HepG2 (cell line): Measurements from ENCODE around the gene ASF1B. TPM values are rescaled to one million over a fixed set of nuclear protein-coding genes. Genes with fewer than 3 reads are reported as not detected.

Experiments used
- MAFF ChIP-seq: IDR thresholded peaks from 2 replicates; pipeline ENCODE4 v1.6.1; 2011; ENCODE audit warnings: low read depth, low read length, improper control_type of control experiment
- TEAD2 ChIP-seq: sonication (generic); formaldehyde crosslinking; IDR thresholded peaks from 2 replicates; pipeline ENCODE4 v1.9.0; 2021; ENCODE audit warnings: missing genetic modification reagents
- ZNF883 ChIP-seq: sonication (generic); formaldehyde crosslinking; IDR thresholded peaks from 2 replicates; pipeline ENCODE4 v1.5.1; 2020; ENCODE audit warnings: mild to moderate bottlenecking, missing genetic modification reagents; ENCODE audit errors: not compliant biosample characterization
- polyA plus RNA-seq, 8 experiments: library from polyadenylated mRNA; depleted of rRNA in 3 of 8; stranded (reverse) in 7 of 8; unstranded in 1 of 8; fragments of >200 nt; fragmentation: Illumina TruSeq in 4 of 8; extraction: Trizol in 4 of 8; gene quantifications; 2 replicates each; pipeline versions ENCODE4 v1.2.1 to v1.2.3, GENCODE V29; 2011 to 2016; ENCODE audit warnings: low read depth in 4 of 8, missing spikeins in 1 of 8, mixed read lengths in 1 of 8; ENCODE audit not compliant: insufficient read depth in 1 of 8
- total RNA-seq, 5 experiments: library from RNA; depleted of rRNA; stranded (reverse); fragments of >200 nt; fragmentation: Illumina TruSeq; extraction: Trizol; gene quantifications; 2 replicates each; pipeline ENCODE4 v1.2.3, GENCODE V29; 2016; ENCODE audit warnings: low read depth in 1 of 5
- TF ChIP-seq, protein P1 (sequence below): IDR thresholded peaks from 2 replicates; pipeline ENCODE4 v1.6.1; 2016; ENCODE audit warnings: low read depth, missing genetic modification reagents, missing compliant biosample characterization
- TF ChIP-seq, protein P2 (sequence below): sonication (generic); formaldehyde crosslinking; conservative IDR thresholded peaks from 2 replicates; pipeline ENCODE4 v1.8.0; 2022; ENCODE audit warnings: low read depth, missing genetic modification reagents
- TF ChIP-seq, protein P3 (sequence below): IDR thresholded peaks from 2 replicates; pipeline ENCODE4 v1.6.1; 2016; ENCODE audit warnings: missing compliant biosample characterization, missing genetic modification reagents, borderline replicate concordance
- TF ChIP-seq, protein P4 (sequence below): sonication (generic); formaldehyde crosslinking; IDR thresholded peaks from 2 replicates; pipeline ENCODE4 v1.4.0; 2020; ENCODE audit warnings: mild to moderate bottlenecking, missing genetic modification reagents
- TF ChIP-seq, protein P5 (sequence below), 2 experiments: sonication (generic) in 1 of 2; formaldehyde crosslinking in 1 of 2; IDR thresholded peaks; 2 replicates each; pipeline versions ENCODE4 v1.4.0 to v1.6.1; 2018 to 2020; ENCODE audit warnings: missing genetic modification reagents in 2 of 2, borderline replicate concordance in 1 of 2, low read depth in 1 of 2, mild to moderate bottlenecking in 1 of 2, missing biosample characterization in 1 of 2
- TF ChIP-seq, protein P6 (sequence below): IDR thresholded peaks from 2 replicates; pipeline ENCODE4 v1.6.1; 2012; ENCODE audit warnings: inconsistent platforms
- TF ChIP-seq, protein P7 (sequence below): sonication (generic); formaldehyde crosslinking; conservative IDR thresholded peaks from 2 replicates; pipeline ENCODE4 v1.5.0; 2020; ENCODE audit warnings: missing genetic modification reagents
- TF ChIP-seq, protein P8 (sequence below): IDR thresholded peaks from 2 replicates; pipeline ENCODE4 v1.6.1; 2016; ENCODE audit warnings: control low read depth

ASF1B gene
- total and polyA plus RNA-seq, 2 of the 13 experiments (the other 11 are each of a cell fraction or from before 2014, with no cell fraction given) = 18.2 to 24.8 TPM

DNA sequence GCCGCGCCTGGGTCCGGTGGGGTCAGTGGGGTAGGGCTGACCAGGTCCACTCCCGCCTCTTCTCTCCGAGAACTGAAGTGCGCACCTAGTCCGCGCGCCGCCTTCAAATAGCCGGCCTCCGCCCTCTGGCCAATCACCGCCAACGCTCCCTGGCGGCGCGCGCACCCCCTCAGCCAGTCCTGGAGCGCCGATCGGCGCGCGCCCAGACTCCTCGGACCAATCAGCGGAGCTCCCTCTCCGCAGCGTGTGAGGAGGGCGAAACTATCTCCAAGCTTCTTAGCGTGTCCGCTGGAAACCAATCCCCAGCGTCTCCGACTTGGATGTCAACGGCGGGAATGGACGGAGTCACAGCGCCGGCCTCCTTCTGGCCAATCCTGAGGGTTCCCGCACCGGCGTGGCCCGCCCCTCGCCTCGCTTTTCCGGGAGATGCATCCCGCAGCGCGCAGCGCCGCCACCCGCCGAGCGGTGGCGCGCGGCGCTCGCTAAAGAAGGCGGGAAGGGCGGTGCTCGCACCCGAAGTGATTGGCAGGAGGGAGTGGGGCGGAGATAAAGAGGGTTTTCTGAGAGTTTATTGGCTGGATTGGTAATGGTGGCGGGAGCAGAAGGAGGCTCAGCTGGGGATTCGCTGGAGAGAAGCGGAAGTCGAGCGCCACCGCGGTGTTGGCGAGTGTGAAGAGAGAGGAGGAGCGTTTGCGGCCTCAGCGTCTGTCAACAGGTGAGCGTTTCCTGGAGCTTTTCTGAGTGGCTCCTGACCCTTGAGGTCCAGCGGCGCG, at the start of gene ASF1B (continued):
- TF ChIP-seq, protein P1, sequence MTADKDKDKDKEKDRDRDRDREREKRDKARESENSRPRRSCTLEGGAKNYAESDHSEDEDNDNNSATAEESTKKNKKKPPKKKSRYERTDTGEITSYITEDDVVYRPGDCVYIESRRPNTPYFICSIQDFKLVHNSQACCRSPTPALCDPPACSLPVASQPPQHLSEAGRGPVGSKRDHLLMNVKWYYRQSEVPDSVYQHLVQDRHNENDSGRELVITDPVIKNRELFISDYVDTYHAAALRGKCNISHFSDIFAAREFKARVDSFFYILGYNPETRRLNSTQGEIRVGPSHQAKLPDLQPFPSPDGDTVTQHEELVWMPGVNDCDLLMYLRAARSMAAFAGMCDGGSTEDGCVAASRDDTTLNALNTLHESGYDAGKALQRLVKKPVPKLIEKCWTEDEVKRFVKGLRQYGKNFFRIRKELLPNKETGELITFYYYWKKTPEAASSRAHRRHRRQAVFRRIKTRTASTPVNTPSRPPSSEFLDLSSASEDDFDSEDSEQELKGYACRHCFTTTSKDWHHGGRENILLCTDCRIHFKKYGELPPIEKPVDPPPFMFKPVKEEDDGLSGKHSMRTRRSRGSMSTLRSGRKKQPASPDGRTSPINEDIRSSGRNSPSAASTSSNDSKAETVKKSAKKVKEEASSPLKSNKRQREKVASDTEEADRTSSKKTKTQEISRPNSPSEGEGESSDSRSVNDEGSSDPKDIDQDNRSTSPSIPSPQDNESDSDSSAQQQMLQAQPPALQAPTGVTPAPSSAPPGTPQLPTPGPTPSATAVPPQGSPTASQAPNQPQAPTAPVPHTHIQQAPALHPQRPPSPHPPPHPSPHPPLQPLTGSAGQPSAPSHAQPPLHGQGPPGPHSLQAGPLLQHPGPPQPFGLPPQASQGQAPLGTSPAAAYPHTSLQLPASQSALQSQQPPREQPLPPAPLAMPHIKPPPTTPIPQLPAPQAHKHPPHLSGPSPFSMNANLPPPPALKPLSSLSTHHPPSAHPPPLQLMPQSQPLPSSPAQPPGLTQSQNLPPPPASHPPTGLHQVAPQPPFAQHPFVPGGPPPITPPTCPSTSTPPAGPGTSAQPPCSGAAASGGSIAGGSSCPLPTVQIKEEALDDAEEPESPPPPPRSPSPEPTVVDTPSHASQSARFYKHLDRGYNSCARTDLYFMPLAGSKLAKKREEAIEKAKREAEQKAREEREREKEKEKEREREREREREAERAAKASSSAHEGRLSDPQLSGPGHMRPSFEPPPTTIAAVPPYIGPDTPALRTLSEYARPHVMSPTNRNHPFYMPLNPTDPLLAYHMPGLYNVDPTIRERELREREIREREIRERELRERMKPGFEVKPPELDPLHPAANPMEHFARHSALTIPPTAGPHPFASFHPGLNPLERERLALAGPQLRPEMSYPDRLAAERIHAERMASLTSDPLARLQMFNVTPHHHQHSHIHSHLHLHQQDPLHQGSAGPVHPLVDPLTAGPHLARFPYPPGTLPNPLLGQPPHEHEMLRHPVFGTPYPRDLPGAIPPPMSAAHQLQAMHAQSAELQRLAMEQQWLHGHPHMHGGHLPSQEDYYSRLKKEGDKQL = no peak
- TF ChIP-seq ZNF883 (CRISPR knock-in tag) = no peak
- TF ChIP-seq, protein P2, sequence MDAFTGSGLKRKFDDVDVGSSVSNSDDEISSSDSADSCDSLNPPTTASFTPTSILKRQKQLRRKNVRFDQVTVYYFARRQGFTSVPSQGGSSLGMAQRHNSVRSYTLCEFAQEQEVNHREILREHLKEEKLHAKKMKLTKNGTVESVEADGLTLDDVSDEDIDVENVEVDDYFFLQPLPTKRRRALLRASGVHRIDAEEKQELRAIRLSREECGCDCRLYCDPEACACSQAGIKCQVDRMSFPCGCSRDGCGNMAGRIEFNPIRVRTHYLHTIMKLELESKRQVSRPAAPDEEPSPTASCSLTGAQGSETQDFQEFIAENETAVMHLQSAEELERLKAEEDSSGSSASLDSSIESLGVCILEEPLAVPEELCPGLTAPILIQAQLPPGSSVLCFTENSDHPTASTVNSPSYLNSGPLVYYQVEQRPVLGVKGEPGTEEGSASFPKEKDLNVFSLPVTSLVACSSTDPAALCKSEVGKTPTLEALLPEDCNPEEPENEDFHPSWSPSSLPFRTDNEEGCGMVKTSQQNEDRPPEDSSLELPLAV = peak; percentile 87; the same call in 1 of the 2 replicates
- no peak for TF ChIP-seq MAFF
- TF ChIP-seq, protein P3, sequence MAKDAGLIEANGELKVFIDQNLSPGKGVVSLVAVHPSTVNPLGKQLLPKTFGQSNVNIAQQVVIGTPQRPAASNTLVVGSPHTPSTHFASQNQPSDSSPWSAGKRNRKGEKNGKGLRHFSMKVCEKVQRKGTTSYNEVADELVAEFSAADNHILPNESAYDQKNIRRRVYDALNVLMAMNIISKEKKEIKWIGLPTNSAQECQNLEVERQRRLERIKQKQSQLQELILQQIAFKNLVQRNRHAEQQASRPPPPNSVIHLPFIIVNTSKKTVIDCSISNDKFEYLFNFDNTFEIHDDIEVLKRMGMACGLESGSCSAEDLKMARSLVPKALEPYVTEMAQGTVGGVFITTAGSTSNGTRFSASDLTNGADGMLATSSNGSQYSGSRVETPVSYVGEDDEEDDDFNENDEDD = peak; percentile 98
- TF ChIP-seq, protein P4, sequence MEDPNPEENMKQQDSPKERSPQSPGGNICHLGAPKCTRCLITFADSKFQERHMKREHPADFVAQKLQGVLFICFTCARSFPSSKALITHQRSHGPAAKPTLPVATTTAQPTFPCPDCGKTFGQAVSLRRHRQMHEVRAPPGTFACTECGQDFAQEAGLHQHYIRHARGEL (CRISPR knock-in tag) = no peak
- TF ChIP-seq, protein P5, sequence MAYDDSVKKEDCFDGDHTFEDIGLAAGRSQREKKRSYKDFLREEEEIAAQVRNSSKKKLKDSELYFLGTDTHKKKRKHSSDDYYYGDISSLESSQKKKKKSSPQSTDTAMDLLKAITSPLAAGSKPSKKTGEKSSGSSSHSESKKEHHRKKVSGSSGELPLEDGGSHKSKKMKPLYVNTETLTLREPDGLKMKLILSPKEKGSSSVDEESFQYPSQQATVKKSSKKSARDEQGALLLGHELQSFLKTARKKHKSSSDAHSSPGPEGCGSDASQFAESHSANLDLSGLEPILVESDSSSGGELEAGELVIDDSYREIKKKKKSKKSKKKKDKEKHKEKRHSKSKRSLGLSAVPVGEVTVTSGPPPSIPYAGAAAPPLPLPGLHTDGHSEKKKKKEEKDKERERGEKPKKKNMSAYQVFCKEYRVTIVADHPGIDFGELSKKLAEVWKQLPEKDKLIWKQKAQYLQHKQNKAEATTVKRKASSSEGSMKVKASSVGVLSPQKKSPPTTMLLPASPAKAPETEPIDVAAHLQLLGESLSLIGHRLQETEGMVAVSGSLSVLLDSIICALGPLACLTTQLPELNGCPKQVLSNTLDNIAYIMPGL (CRISPR knock-in tag; IDR thresholded peaks at IDR 0.05; ENCODE audit: borderline replicate concordance in 1 of 2, low read depth in 1 of 2) = peak; percentile 65 to 83; a peak in 2 of 4 replicates
- TF ChIP-seq, protein P6, sequence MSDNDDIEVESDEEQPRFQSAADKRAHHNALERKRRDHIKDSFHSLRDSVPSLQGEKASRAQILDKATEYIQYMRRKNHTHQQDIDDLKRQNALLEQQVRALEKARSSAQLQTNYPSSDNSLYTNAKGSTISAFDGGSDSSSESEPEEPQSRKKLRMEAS = peak; percentile 83
- no peak for TF ChIP-seq TEAD2
- TF ChIP-seq, protein P7, sequence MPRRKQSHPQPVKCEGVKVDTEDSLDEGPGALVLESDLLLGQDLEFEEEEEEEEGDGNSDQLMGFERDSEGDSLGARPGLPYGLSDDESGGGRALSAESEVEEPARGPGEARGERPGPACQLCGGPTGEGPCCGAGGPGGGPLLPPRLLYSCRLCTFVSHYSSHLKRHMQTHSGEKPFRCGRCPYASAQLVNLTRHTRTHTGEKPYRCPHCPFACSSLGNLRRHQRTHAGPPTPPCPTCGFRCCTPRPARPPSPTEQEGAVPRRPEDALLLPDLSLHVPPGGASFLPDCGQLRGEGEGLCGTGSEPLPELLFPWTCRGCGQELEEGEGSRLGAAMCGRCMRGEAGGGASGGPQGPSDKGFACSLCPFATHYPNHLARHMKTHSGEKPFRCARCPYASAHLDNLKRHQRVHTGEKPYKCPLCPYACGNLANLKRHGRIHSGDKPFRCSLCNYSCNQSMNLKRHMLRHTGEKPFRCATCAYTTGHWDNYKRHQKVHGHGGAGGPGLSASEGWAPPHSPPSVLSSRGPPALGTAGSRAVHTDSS (CRISPR knock-in tag) = no peak
- TF ChIP-seq, protein P8, sequence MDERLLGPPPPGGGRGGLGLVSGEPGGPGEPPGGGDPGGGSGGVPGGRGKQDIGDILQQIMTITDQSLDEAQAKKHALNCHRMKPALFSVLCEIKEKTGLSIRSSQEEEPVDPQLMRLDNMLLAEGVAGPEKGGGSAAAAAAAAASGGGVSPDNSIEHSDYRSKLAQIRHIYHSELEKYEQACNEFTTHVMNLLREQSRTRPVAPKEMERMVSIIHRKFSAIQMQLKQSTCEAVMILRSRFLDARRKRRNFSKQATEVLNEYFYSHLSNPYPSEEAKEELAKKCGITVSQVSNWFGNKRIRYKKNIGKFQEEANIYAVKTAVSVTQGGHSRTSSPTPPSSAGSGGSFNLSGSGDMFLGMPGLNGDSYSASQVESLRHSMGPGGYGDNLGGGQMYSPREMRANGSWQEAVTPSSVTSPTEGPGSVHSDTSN = peak; percentile 88
